Panc1 (cell line): ENCODE results near the gene PSMB4.

Source experiments
- POLR2AphosphoS5 ChIP-seq: IDR thresholded peaks from 2 replicates; pipeline ENCODE4 v1.6.1; 2012; ENCODE audit warnings: mild to moderate bottlenecking, low read depth, low read length, moderate library complexity
- SIN3A ChIP-seq: IDR thresholded peaks from 2 replicates; pipeline ENCODE4 v1.6.1; 2012; ENCODE audit warnings: low read depth, mild to moderate bottlenecking, low read length, moderate library complexity, borderline replicate concordance; ENCODE audit not compliant: insufficient read depth
- TCF7L2 ChIP-seq: IDR thresholded peaks from 2 replicates; pipeline ENCODE4 v1.6.1; 2011; ENCODE audit warnings: mild to moderate bottlenecking, low read depth, low read length, inconsistent platforms
- TF ChIP-seq, protein P1 (sequence below): fragments of 450-650 bp; IDR thresholded peaks from 2 replicates; pipeline ENCODE4 v1.5.1; 2017; ENCODE audit warnings: mild to moderate bottlenecking
- TF ChIP-seq, protein P2 (sequence below), 2 experiments: IDR thresholded peaks; 2 replicates each; pipeline ENCODE4 v1.6.1; 2011 to 2012; ENCODE audit warnings: low read depth in 2 of 2, control low read depth in 1 of 2, low read length in 1 of 2, mild to moderate bottlenecking in 1 of 2, moderate library complexity in 1 of 2; ENCODE audit not compliant: insufficient read depth in 1 of 2

DNA sequence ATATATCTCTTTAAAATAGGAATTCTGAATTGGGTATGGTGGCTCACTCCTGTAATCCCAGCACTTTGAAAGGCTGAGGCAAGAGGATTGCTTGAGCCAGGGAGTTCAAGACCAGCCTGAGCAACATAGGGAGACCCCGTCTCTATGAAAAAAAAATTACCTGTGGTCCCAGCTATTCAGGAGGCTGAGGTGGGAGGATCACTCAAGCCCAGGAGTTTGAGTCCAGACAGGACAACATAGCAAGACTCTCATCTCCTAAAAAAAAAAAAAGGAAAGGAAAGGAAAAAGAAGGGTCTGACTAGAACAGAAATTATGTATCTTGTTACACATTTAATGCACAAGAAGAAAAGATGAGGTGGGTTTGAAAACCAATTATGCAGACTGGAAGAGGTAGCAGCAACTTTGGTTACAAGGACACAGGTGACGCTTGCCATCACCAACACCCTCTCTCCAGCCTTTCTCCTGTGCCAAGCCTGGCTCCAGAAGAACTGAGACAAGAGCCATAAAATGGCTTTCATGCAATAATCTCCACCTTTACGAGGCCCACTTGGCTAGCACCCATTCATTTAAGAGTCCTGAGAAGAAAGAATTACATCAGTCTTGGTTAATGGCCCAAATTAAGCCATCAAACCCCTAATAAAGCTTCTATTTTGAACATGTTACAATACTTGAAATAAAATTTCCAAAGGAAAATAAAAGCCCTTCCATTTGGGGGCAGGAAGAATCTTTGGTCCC lies 22.1 kb upstream of the PSMB4 start:
- TF ChIP-seq POLR2AphosphoS5 = no peak
- TF ChIP-seq, protein P1, sequence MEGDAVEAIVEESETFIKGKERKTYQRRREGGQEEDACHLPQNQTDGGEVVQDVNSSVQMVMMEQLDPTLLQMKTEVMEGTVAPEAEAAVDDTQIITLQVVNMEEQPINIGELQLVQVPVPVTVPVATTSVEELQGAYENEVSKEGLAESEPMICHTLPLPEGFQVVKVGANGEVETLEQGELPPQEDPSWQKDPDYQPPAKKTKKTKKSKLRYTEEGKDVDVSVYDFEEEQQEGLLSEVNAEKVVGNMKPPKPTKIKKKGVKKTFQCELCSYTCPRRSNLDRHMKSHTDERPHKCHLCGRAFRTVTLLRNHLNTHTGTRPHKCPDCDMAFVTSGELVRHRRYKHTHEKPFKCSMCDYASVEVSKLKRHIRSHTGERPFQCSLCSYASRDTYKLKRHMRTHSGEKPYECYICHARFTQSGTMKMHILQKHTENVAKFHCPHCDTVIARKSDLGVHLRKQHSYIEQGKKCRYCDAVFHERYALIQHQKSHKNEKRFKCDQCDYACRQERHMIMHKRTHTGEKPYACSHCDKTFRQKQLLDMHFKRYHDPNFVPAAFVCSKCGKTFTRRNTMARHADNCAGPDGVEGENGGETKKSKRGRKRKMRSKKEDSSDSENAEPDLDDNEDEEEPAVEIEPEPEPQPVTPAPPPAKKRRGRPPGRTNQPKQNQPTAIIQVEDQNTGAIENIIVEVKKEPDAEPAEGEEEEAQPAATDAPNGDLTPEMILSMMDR = no peak
- TF ChIP-seq, protein P2, sequence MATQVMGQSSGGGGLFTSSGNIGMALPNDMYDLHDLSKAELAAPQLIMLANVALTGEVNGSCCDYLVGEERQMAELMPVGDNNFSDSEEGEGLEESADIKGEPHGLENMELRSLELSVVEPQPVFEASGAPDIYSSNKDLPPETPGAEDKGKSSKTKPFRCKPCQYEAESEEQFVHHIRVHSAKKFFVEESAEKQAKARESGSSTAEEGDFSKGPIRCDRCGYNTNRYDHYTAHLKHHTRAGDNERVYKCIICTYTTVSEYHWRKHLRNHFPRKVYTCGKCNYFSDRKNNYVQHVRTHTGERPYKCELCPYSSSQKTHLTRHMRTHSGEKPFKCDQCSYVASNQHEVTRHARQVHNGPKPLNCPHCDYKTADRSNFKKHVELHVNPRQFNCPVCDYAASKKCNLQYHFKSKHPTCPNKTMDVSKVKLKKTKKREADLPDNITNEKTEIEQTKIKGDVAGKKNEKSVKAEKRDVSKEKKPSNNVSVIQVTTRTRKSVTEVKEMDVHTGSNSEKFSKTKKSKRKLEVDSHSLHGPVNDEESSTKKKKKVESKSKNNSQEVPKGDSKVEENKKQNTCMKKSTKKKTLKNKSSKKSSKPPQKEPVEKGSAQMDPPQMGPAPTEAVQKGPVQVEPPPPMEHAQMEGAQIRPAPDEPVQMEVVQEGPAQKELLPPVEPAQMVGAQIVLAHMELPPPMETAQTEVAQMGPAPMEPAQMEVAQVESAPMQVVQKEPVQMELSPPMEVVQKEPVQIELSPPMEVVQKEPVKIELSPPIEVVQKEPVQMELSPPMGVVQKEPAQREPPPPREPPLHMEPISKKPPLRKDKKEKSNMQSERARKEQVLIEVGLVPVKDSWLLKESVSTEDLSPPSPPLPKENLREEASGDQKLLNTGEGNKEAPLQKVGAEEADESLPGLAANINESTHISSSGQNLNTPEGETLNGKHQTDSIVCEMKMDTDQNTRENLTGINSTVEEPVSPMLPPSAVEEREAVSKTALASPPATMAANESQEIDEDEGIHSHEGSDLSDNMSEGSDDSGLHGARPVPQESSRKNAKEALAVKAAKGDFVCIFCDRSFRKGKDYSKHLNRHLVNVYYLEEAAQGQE (IDR thresholded peaks at IDR 0.05; ENCODE audit: insufficient read depth in 1 of 2, low read depth in 2 of 2, low read length in 1 of 2) = no peak
- no peak for TF ChIP-seq TCF7L2
- no peak for TF ChIP-seq SIN3A
